Measurements from ENCODE around the gene FGF3.
"Not testable (repeated sequence)": the region's sequence is repeated elsewhere in the genome, so short reads cannot be mapped to it uniquely, and the experiment has no call there.

Gene FGF3

DNA sequence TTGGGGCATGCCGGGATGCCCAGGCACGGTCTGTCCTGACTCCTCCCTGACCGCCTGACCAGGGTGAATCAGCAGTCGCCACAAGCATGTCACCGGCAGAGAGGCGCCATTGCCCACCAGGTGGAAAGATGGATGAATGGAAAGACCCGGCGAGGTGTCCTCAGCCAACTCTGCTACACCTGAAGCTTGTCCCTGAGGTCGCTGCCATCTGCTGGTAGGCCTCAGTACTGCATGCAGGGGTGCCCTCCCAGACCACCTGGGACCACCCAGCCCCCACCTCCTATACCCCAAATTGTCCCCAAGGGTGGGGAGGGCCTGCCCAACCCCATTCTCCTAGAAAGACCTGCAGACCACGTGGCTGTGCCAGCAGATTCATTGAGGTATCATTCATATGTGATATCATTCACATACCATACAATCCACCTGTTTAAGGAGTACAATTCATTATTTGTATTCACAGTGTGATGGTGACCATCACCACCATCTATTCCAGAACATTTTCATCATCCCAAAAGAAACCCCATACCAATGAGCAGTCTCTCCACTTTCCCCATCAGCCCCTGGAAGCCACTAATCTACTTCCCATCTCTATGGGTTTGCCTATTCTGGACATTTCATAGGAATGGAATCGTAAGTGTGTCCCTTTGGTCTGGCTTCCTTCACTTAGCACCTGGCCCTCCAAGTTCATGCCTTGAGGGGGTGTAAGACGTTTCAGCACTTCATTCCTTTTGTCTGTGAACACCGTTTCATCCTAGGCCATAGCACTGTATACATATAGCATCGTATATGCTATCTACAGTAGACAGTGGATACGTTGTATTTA, 17.5 kb downstream of the FGF3 start:
- DNase-seq, result peak; percentile 81

DNA sequence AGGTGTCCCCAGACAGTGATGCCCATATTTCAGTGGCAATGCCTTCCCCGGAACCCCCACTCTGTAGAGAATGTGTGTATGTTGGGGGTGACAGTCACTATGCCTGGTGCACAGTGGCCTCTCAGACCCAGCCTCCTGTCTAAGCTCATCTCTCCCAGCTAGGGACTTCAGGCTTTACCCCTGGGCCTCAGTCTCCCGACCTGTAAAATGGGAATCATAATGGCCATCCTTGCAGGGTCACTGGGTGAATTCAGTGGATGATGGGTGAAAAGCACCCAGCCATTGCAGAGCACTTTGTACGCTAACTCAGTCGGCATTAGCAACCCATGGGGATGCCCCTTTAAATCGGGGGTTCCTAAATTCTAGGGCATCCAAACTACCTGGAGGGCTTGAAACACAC, 18.9 kb downstream of the FGF3 start:
- no peak for DNase-seq

DNA sequence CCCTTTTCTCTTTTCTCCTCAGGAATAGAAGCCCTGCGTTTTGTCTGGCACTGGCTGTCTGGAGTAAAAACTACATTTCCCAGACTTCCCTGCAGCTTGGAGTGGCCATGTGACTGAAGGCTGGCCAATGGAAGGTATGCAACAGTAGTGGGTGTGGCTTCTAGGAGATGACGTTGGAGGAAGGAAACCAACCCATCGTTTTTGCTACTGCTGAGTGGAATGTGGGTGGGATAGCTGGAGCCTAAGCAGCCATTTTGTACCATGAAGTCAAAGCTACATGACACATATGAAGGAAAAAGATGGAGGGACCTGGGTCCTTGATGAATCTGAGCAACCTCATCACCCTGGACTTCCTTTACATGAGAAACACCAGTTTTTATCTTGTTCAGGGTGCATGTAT, 19.6 kb downstream of the FGF3 start:
- DNase-seq, result no peak

DNA sequence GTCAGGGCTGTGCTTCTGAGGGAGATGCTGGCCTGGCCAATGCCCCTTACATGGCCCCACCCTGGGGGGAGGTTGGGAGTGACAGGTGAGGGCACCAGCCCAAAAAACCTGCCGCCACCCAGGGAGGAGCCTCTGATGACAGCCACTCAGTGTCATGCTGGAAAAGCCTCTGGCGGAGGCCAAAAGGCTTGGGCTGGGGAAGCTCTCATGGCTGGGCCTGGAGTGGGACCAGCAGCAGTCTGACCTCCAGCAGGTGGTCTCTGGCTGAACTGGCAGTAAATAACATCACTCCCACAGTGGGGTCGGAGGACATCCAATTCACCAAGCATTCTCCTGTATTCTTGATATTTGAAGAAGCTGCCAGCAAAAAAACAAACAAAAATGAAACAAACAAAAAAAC, 20.1 kb downstream of the FGF3 start:
- no peak for DNase-seq

DNA sequence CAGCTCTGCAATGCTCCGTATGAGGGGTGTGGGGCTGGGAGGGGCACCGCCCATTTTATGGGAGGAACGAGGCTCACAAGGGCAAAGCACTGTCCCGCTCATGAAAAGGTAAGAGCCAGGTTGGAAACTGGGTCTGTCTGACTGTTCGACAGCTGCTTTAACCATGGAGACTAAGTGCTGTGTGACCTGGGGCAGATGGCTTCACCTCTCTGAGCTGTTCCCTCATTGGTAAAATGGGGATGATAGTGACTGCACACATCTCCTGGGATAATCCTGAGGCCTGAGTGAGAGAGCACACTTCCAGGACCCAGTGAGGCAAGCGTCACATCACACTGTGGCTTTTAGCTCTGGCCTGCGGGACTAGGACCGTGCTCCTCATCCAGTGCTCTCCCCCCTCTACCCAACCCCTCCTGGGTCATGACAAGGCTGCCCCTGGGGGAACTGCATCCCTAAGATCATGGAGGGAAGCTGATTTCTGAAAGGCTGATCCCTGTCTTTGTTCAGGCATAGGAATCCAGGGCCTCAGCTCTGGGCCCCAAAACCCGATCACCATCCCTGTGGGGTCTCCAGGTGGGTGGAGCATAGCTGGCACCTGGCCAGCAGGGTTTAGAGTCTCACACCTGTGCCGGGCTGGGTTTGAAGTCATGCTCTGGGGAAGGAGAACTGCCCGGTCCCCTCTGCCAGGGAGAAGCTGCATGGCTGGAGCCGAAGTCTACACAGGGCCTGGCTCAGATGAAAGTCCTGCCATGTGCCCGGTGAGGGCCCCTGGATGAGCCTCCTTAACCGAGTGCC, 21.3 kb downstream of the FGF3 start:
- DNase-seq, result no peak

DNA sequence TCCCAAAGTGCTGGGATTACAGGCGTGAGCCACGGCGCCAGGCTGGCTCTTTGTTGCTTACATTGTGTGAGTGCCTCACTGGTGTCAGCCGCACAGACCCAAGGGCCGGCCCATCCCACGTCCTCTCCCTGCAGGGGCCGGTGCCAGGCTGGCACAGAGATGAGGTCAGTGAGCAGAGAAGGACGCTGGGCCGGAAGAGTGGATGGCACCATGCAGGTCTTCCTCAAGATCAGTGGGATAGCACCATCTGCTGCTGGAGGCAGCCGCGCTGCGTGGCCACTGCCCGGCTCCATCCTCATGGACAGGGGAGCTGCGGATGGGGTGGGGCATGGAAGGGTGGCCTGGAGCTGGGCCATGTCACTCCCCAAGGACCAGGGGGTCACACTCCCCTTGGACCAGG, 22.1 kb downstream of the FGF3 start:
- DNase-seq, result no peak

DNA sequence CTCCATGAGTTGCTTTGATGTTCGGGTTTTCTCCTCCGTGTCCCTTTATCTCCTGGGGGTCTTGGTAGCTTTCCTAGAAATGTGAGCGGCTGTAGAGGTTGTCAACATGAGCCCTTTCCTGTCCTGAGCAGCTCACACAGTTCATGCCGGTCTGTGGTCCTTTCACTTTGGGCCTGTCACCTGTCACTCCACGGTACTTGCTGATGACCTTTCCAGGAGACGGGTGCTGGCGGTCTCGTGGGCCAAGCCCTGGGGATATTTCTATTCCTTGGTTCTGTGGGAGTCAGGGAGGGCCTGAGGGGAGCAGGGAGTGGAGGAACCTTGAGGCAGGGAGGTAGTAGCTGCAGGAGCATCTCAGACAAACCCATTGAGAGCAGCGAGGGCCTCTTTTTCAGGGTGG, 23.2 kb downstream of the FGF3 start:
- no peak for DNase-seq

DNA sequence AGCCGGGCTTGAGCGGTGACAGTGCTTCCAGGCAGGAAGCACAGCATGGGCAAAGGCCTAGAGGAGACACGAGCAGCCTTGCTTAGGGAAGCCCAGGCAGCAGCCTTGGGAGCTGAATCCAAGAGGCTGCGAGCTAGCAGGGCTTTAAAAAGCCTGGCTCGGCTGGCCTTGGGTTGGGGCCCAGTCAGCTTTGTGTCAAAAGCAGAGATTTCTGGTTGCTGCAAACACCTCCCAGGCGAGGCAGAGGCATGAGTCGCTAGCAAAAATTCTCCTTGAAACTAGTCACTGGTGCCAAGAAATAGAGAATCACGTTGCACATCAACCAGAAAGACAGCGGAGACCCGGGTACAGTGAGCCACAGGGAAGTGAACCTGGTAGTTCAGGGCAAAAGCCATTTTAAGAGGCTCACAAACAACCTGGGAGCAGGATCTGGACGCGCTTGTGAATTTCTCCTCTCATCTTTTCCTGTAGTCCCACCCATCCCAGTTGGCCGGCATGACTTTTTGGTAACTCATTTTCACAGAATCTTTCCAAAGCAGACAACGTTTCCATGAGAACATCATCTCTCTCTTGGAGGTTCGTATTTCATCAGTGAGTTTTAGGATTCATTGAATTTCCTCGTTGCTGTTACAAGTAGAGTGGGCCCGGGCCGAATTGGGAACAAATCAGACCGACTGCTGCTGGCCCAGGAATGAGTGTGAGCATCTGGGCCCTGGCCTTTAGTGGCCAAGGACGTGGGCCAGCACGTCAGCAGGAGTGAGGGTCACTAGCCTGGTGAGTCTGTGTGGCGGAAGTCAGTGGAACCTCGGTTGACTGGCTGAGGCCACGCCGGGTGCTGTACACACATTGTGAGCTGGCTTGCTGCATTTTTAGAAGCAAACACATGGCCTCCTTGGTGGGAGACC, 27.7 kb downstream of the FGF3 start:
- DNase-seq, result no peak

DNA sequence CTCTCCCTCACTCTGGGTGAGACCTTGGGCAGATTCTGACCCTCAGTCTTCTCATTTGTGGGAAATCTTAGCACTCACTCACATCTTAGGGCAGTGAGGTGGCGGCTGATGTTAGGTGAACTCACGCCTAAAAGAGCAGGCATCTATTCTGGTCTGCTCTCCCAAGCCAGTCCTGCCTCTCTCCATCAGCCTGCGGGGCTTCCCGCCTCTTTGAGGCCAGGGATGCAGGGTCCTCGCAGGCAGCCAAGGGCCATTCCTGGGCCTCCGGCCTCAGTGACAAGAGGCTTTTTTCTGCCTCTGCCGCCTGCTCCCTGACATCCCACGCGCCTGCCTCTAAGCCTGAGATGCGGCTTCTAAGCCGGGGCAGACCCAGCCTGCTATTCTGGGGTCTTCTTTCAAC, 30.3 kb downstream of the FGF3 start:
- DNase-seq, result no peak

DNA sequence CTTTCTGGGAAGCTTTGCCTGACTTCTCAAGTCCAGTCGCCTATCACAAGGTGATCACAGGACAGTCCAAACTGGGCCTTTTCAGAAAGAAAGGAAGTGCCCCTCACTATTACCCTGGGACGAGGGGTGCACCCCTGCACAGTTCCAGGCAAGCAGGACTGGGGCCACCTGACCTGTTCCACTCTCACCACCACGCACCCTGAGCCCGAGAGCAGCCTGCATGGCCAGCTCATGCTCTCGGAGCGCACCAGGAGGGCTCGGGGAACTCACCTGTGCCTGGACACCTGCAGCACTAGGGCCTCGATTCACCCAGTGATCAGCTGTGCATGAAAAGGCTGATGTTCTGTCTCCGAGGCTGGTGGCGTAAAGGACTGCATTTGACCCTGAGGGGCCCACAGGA, 31.3 kb downstream of the FGF3 start:
- no peak for DNase-seq

DNA sequence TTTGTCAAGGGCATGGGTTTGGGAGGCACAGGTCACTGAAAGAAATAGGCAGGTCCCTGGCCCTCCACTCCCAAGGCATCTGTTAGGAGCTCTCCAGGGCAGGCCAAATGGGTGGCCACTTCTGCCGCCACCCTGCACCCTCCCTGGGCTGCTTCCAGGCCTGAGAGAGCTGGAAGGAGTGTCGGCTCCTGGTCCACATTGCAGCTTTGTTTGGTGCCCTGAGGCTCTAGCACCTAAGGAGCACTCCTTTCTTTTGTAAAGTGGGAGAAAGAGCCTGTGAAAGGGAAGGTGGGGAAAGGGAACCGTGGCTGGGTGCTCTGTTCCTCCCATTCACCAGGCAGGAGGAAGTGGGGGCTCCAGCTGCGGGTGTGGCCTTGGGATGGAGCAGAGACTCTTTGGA, 31.8 kb downstream of the FGF3 start:
- DNase-seq, result no peak

DNA sequence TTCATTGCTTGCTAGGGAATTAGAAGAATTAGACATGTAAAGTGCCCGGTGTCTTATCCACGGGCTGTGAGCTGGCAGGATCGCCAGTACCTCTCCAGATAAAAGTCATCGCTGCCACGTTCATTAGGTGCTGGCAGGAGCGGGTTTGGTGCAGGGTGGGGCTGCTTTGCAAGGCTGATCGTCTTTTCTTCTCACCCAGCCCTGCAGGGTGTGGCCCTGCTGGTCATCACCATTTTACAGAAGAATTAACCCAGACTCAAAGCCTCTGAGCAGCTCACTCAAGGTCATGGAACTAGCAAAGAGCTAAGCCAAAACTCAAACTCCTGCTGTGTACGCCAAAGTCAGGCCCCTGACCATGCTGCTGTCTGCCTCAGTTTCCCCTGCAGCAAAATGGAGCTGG, 38.0 kb downstream of the FGF3 start:
- no peak for DNase-seq

DNA sequence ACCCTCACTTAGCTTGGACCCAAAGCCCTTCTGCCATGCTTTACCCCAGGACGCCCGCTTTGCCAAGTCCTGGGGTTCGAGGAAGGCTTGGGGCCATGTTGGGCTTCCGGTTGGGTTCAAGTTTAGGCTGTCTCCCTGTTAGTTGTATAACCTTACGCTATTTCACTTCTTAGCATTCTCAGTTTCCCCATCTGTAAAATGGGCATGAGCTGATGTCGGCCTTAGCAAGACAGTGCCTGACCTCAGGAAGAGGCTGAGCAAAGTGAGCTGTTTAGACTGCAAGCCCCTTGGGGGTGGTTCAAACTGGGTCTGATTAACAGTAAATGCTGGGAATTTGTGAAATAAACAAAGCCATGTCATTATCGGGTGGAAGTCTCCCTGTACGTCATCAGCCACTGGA, 40.8 kb downstream of the FGF3 start:
- no peak for DNase-seq

DNA sequence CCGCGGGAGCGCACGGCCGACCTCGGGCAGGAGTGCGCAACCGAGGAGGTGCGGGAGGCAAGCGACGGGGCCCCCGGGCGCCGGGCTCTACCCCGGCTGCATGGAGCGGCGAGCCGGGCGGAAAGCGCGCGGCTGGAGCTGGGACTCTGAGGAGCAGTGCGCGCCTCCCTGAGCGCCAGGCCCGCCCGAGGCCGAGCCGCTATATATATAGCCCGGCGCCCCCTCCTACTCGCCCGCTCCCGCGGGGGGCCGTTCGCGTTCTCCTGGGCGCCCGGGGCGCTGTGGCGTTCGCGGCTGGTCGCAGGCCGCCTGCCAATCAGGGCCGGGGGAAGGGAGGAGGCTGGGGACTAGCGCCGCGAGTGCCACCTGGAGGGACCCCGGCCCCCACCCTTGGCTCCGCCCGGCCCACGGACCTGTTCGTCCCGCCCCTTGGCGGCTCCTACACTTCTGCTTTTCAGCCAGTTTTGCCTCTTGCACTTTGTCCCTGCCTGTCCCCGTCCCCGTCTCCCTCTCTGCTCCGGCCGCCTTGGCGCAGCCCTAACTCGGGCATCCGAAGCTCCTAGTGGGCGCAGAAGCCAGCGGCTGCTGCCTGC, 44.0 kb downstream of the FGF3 start, which contains the start of gene FGF4:
FGF4 (minus strand) TSS at position 179 of the 593 bp plus-strand sequence. CDS start 257 bp downstream, outside the sequence.
- DNase-seq, result no peak

DNA sequence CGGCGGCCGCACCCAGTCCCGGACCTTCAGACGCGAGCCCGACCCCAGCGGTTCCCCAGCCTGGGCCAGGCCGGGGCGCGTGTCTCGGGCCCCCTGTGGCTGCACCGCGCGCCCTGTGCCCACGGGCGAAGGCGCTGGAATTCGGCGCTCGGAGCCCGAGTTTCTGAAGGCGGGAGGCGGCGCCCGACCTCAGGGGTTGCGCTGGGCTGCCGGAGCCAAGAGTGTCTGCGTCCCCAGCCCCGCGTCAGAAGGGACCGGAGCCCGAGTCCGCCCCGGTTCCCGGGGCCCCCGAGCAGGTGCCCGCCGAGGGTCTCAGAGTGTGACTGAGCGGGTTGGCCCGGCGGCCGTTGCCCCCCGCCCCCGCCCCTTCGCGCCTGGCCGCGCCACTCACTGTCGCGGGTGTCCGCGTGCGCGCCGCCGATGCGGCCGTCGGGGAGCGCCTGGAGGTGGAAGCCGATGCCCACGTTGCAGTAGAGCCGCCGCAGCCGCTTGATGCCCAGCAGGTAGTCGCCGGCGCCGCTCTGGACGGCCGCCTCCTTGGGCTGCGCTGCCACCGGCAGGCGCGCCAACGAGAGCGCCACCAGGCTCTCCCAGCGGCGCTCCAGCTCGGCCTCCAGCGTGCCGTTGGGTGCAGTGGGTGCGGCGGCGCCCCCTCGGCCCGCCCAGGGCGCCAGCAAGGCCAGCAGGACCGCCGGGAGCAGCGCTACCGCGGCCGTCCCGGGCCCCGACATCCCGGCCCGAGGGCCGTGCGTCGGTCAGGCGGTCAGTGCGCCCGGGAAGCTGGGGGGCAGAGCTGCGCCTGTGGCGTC, 44.7 kb downstream of the FGF3 start:
- no peak for DNase-seq

DNA sequence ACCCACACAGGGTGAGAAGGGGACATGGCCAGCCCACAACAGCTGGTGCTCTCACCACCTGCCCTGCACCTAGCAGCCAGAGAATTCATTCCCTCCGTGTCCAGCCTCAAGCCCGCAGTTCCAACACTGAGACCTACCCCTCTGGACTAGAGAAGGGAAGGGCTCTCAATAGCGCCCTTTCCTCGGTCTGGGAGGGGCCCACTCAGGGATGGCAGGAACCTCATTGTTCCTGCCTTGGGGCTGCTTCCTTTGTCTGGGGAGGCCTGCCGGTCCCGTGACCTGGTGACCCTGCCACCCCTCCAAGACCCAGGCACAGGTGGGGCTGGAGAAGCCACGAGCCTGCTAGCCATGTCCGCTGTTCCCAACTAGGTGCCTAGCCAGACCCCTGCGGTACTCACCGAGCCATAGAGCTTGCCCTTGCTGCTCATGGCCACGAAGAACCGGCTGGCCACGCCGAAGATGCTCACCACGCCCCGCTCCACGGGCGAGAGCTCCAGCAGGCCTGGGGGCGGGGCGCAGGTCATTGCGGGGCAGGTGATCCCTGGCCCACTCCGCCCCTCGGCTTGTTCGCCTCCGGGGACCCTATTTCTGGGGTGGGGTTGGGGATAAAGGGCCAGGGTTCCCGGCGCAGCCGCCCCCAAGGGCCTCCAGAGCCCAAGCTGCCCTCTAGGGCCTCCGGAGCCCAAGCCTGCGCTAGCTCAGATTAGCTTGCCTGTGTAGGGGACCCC, 45.4 kb downstream of the FGF3 start:
- DNase-seq, result no peak

DNA sequence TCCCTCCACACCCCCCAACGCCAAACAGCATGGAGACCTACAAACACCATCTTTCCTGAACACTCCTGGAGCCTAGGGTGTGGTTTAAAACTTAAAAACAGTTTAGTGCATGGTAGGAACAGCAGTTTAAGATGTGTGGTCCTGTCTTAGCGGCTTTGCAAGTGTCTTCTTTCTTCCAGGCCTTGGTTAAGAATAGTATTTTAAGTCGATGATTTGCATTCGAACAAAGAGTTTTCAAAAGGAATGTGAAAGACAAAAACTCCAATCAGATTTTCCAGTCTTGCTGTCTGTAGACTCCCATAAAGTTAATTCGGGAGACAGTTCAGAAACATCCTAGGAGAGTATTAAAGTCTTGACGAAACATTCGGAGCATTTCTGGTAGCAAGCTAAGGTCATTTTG, 47.8 kb downstream of the FGF3 start:
- no peak for DNase-seq

DNA sequence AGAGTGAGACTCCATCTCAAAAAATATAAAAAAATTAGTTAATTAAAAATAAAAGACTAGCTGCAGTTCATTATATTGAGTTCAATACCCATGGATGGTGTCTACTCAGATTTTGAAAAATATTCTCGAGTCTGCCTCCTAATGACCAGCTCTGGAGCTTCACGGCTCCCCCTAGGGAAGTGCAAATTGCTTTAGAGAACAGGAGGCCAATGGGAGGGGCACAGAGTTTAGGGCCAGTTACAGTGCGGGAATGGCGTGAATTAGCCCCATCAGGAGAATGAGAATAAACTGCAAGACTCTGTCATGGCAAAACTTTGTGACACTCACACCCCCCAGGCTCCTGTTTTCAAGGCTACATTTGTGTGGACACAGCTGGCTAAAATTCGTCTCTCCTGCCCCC, 48.7 kb downstream of the FGF3 start:
- DNase-seq, result no peak

DNA sequence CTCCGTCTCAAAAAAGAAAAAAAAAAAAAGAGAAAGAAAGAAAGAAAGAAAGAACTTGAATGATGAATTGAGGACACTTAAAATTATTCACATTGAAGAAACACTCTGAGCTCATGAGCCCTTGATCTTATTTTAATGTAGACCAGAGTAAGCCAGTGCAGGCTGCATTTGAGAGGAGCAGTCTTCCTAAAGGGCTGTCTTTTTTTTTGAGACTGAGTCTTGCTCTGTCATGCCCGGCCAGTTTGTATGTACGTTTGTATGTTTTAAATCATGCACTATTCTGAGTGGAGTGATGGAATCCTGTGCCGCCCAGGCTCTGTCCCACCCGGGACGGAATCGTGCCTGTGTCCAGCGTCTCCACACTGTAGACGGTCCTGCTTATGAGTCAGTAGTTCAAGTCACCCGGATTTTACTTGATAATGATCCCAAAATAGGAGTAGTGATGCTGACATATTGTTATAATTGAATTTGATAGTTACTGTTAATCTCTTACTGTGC, 53.7 kb downstream of the FGF3 start:
- no peak for DNase-seq

DNA sequence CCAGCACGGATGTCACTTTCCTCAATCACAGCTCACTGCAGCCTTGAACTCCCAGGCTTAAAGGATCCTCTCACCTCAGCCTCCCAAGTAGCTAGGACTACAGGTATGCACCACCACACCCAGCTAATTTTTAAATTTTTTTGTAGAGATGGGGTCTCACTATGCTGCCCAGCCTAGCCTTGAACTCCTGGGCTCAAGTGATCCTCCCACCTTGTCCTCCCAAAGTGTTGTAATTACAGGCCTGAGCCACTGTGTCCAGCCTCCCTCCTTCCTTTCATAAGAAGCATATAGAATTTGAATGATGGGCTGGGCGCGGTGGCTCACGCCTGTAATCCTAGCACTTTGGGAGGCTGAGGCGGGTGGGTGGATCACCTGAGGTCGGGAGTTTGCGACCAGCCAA, 54.3 kb downstream of the FGF3 start:
- DNase-seq, result not testable (repeated sequence)

DNA sequence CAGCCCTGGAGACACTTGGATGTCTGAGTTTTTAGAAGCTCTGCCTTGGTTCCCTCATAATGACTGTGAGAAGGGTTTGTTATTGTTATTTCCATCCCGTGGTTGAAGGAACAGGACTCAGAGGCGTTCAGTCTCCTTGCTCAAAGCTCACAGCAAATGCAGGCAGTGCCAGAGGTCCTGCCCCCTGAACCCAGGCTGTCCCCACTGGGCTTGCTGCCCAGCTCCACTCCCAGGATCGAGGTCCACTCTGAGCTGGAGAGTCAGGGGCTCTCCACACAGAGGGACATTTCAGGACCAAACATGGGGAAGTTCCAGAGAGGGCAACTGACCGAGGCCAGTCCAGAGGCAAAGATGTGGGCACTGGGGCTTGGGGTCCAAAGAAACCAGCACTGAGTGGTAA, 58.9 kb downstream of the FGF3 start:
- no peak for DNase-seq
